Endothelial cell of umbilical vein (primary cell): Measurements from ENCODE around the gene SMOC2. TPM values are rescaled to one million over a fixed set of nuclear protein-coding genes. Genes with fewer than 3 reads are reported as not detected.

ENCODE experiments used
- BruUV-seq: library from RNA; stranded (reverse); fragments of 400-500 nt; replicated peaks from 2 replicates; lab custom pipeline; 2021; lab: Mats Ljungman, UMichigan
- CTCF ChIA-PET: fragments of 300-600, 350-600 bp; sonication (Branson Sonifier 250); formaldehyde crosslinking; loops from one replicate; lab custom pipeline; 2021; ENCODE audit warnings: antibody characterized with exemption, inconsistent platforms; lab: Charles Lee
- POLR2A ChIA-PET: fragments of 300-600, 350-600 bp; sonication (Branson Sonifier 250); formaldehyde crosslinking; loops from one replicate; lab custom pipeline; 2021; ENCODE audit warnings: antibody characterized with exemption, inconsistent platforms; lab: Charles Lee
- DNase-seq: peaks from one replicate; pipeline ENCODE4 v3.0.0-alpha.2; 2011; ENCODE audit warnings: low read depth, low spot score
- FAIRE-seq: peaks from 2 replicates; lab custom pipeline; 2011; peaks lifted over from hg19 to GRCh38; lab: Jason Lieb, UNC
- H2AFZ ChIP-seq: 2 replicates; pipeline ENCODE4 v1.6.0; 2012; ENCODE audit warnings: low read depth, low read length, control low read depth, inconsistent platforms
- H3K27ac ChIP-seq: 2 replicates; pipeline ENCODE4 v1.5.1; 2011; ENCODE audit warnings: low read depth, mild to moderate bottlenecking, control low read depth, low read length, moderate library complexity; ENCODE audit not compliant: insufficient read depth
- H3K27me3 ChIP-seq, 2 experiments: 2 replicates each; pipeline versions ENCODE4 v1.6.0 to v1.6.1; 2011; ENCODE audit warnings: low read length in 2 of 2, mixed read lengths in 1 of 2; ENCODE audit not compliant: control insufficient read depth in 2 of 2, insufficient read depth in 2 of 2
- H3K36me3 ChIP-seq, 2 experiments: 2 replicates in 1 of 2; 3 replicates in 1 of 2; pipeline ENCODE4 v1.5.1; 2011; ENCODE audit warnings: low read length in 2 of 2, mild to moderate bottlenecking in 1 of 2, moderate library complexity in 1 of 2; ENCODE audit not compliant: control insufficient read depth in 2 of 2, insufficient read depth in 2 of 2; ENCODE audit errors: extremely low read depth in 1 of 2
- H3K4me1 ChIP-seq: 3 replicates; pipeline ENCODE4 v1.5.1; 2011; ENCODE audit warnings: mild to moderate bottlenecking, low read length; ENCODE audit not compliant: control insufficient read depth, insufficient read depth; ENCODE audit errors: extremely low read depth
- H3K4me2 ChIP-seq: 2 replicates; pipeline ENCODE4 v1.6.1; 2011; ENCODE audit warnings: low read length, control low read depth, mixed read lengths; ENCODE audit not compliant: insufficient read depth
- H3K4me3 ChIP-seq, 3 experiments: fragments of 200-600 bp in 1 of 3; sonication (generic), shearing (Covaris generic) in 1 of 3; replicated peaks in 1 of 3; 2 replicates each; pipeline ENCODE4 v1.5.1; 2011 to 2016; ENCODE audit warnings: control low read depth in 3 of 3, low read length in 3 of 3, mild to moderate bottlenecking in 2 of 3, inconsistent platforms in 1 of 3, low read depth in 1 of 3, moderate library complexity in 1 of 3; ENCODE audit not compliant: insufficient read depth in 1 of 3
- H3K79me2 ChIP-seq: 2 replicates; pipeline ENCODE4 v1.6.0; 2012; ENCODE audit warnings: low read length, inconsistent platforms; ENCODE audit not compliant: control insufficient read depth, insufficient read depth
- H3K9ac ChIP-seq: replicated peaks from 2 replicates; pipeline ENCODE3; 2011; ENCODE audit warnings: low read length, control low read depth; ENCODE audit not compliant: insufficient read depth; ENCODE audit errors: extremely low read depth
- H3K9me1 ChIP-seq: replicated peaks from 3 replicates; pipeline ENCODE4 v1.6.0; 2011; ENCODE audit warnings: mild to moderate bottlenecking, low read length; ENCODE audit not compliant: control insufficient read depth, insufficient read depth; ENCODE audit errors: extremely low read depth
- H3K9me3 ChIP-seq: replicated peaks from 2 replicates; pipeline ENCODE4 v1.5.1; 2012; ENCODE audit warnings: low read length, inconsistent platforms; ENCODE audit not compliant: control insufficient read depth, insufficient read depth
- H4K20me1 ChIP-seq: replicated peaks from 2 replicates; pipeline ENCODE3; 2011; ENCODE audit warnings: mild to moderate bottlenecking, low read length; ENCODE audit not compliant: control insufficient read depth, insufficient read depth; ENCODE audit errors: extremely low read depth
- EZH2 ChIP-seq: IDR thresholded peaks from 2 replicates; pipeline ENCODE4 v1.6.1; 2012; ENCODE audit warnings: borderline replicate concordance, low read depth, mild to moderate bottlenecking, moderate library complexity, low read length, inconsistent platforms; ENCODE audit not compliant: severe bottlenecking
- JUN ChIP-seq: IDR thresholded peaks from 2 replicates; pipeline ENCODE4 v1.6.1; 2011; ENCODE audit warnings: borderline replicate concordance, low read depth; ENCODE audit not compliant: insufficient read length, insufficient read depth
- MYC ChIP-seq: IDR thresholded peaks from one replicate; pipeline ENCODE4 v1.6.1; 2011; ENCODE audit warnings: mild to moderate bottlenecking, low read depth, low read length
- POLR2A ChIP-seq: IDR thresholded peaks from 2 replicates; pipeline ENCODE4 v1.6.1; 2012; ENCODE audit warnings: low read depth, mild to moderate bottlenecking, control low read depth, low read length
- POLR2AphosphoS5 ChIP-seq: IDR thresholded peaks from 2 replicates; pipeline ENCODE4 v1.6.1; 2012; ENCODE audit warnings: low read depth, mild to moderate bottlenecking, control low read depth, low read length, moderate library complexity; ENCODE audit not compliant: insufficient read depth
- dilution Hi-C: fragments of 300-500 bp; cut with MboI; formaldehyde crosslinking; loops from one replicate; pipeline ENCODE4 v1.15.0; 2019; ENCODE audit warnings: low sequenced_read_pairs; ENCODE audit not compliant: extremely low pct_ligation_motif_present
- intact Hi-C: fragments of 100-400 bp; cut with micrococcal nuclease; formaldehyde crosslinking; loops from one replicate; pipeline ENCODE4 v1.10.0; 2022
- polyA plus RNA-seq, 4 experiments: library from polyadenylated mRNA; depleted of rRNA in 3 of 4; stranded (reverse) in 3 of 4; unstranded in 1 of 4; fragments of >200 nt; gene quantifications; 2 replicates each; pipeline versions ENCODE4 v1.2.1 to v1.2.3, GENCODE V29; 2011 to 2012; ENCODE audit warnings: missing spikeins in 1 of 4
- total RNA-seq: library from RNA; stranded (reverse); gene quantifications from 2 replicates; pipeline ENCODE4 v1.2.3, GENCODE V29; 2021
- TF ChIP-seq, protein P1 (sequence below), 2 donors: IDR thresholded peaks; 1 replicate in 1 of 2; 2 replicates in 1 of 2; pipeline ENCODE4 v1.5.1; 2011; ENCODE audit warnings: low read length in 2 of 2, mild to moderate bottlenecking in 2 of 2, moderate library complexity in 2 of 2, control low read depth in 1 of 2, inconsistent platforms in 1 of 2, low read depth in 1 of 2; ENCODE audit not compliant: insufficient read depth in 1 of 2; ENCODE audit errors: extremely low read depth in 1 of 2

SMOC2 gene
- total and polyA plus RNA-seq, 2 donors (not counting 3 experiments of a cell fraction or from before 2014, with no cell fraction given): not detected

DNA sequence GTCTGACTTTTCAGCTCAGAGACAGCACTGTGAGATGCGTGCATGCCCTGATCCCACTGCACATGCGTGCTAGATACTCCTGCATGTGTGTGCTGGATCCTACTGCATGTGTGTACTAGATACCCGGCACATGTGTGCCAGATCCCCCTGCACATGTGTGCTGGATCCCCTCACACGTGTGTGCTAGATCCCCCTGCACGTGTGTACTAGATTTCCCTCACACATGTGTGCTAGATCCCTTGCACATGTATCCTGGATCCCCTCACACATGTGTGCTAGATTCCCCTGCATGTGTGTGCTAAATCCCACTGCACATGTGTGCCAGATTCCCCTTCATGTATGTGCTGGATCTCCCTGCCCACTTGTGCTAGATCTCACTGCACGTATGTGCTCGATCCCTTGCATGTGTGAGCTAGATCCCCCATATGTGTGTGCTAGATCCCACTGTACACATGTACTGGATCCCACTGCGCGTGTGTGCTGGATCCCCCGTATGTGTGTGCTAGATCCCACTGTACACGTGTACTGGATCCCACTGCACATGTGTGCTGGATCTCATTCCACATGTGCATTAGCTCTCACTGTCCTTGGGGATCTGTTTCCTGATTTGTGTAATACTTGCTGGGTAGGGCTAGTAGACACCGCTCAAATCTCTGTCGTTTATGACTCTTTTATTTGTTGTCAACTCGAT, 214.6 kb downstream of the SMOC2 start:
- no peak overlapping the region for H2AFZ ChIP-seq
- TF ChIP-seq EZH2 (no peak), JUN (no peak), POLR2AphosphoS5 (no peak), MYC (no peak)
- no peak overlapping the region for H3K27ac ChIP-seq
- dilution Hi-C loops (no loop called here), intact Hi-C loops (no loop called here)
- no TSS peak for BruUV-seq
- H3K27me3 ChIP-seq: no peaks in the 10 kb centered on the region
- no peaks in the 10 kb centered on the region for H4K20me1 ChIP-seq
- ChIA-PET CTCF (no interaction called here), POLR2A (no interaction called here)
- no peaks in the 10 kb centered on the region for H3K9me1 ChIP-seq
- DNase-seq: no peak
- H3K79me2 ChIP-seq: no peaks in the 10 kb centered on the region
- H3K4me2 ChIP-seq: no peak overlapping the region
- no peak overlapping the region for H3K9ac ChIP-seq
- no peaks in the 10 kb centered on the region for H3K36me3 ChIP-seq
- no peaks in the 10 kb centered on the region for H3K4me1 ChIP-seq
- peaks cover 13% of the 10 kb centered on the region for H3K9me3 ChIP-seq
- FAIRE-seq: no peak
- H3K4me3 ChIP-seq: no peak overlapping the region

DNA sequence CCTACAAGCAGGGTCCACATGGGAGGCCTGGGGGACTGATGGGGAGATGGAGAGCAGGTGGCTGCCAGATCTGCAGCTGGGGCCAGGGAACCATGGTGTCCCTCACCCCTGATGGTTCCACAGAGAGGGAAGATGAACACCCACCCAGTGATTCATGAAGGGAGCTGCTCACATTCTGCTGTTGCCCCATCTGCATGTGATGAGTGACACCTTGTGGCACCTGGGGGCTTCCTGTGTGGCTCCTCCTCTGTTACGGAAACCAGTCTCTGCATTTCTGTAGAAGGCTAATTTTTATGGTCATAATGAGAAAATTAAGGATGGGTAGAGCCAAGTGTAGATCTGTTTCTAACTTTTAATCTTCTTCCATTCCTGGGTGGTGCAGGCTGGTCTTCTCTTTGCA, 217.1 kb downstream of the SMOC2 start:
- Histone ChIP-seq H3K27ac (no peak overlapping the region), H3K9me1 (no peaks in the 10 kb centered on the region), H3K4me3 (no peak overlapping the region), H3K9ac (no peak overlapping the region), H3K79me2 (no peaks in the 10 kb centered on the region), H3K36me3 (no peaks in the 10 kb centered on the region), H3K4me1 (no peaks in the 10 kb centered on the region), H2AFZ (no peak overlapping the region), H3K27me3 (no peaks in the 10 kb centered on the region), H3K9me3 (peaks cover 13% of the 10 kb centered on the region), H4K20me1 (no peaks in the 10 kb centered on the region), H3K4me2 (no peak overlapping the region)
- intact Hi-C loops (no loop called here), dilution Hi-C loops (no loop called here)
- BruUV-seq: no TSS peak
- POLR2A ChIA-PET: no interaction called here
- CTCF ChIA-PET: no interaction called here
- FAIRE-seq (no peak), DNase-seq (no peak)
- TF ChIP-seq EZH2 (no peak), POLR2A (no peak)
- TF ChIP-seq, protein P1, sequence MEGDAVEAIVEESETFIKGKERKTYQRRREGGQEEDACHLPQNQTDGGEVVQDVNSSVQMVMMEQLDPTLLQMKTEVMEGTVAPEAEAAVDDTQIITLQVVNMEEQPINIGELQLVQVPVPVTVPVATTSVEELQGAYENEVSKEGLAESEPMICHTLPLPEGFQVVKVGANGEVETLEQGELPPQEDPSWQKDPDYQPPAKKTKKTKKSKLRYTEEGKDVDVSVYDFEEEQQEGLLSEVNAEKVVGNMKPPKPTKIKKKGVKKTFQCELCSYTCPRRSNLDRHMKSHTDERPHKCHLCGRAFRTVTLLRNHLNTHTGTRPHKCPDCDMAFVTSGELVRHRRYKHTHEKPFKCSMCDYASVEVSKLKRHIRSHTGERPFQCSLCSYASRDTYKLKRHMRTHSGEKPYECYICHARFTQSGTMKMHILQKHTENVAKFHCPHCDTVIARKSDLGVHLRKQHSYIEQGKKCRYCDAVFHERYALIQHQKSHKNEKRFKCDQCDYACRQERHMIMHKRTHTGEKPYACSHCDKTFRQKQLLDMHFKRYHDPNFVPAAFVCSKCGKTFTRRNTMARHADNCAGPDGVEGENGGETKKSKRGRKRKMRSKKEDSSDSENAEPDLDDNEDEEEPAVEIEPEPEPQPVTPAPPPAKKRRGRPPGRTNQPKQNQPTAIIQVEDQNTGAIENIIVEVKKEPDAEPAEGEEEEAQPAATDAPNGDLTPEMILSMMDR (IDR thresholded peaks at IDR 0.05; ENCODE audit: extremely low read depth in 1 of 2, insufficient read depth in 1 of 2, low read depth in 1 of 2, low read length in 2 of 2): no peak
